Panc1 (cell line): ENCODE results near the gene PREB. TPM values are rescaled to one million over a fixed set of nuclear protein-coding genes. Genes with fewer than 3 reads are reported as not detected.

Experiments used
- ATAC-seq: fragments of 200-7000 bp; cut with Tn5 transposase; 2 replicates; pipeline ENCODE4 v1.9.1; 2020; ENCODE audit warnings: mild to moderate bottlenecking, moderate library complexity
- BruUV-seq: library from RNA; stranded (reverse); fragments of 400-500 nt; replicated peaks from 2 replicates; lab custom pipeline; 2021; lab: Mats Ljungman, UMichigan
- CTCF ChIA-PET: fragments of 300-600 bp; sonication (Branson Sonifier 250); formaldehyde crosslinking; loops from one replicate; lab custom pipeline; 2022; ENCODE audit warnings: antibody characterized with exemption; lab: Charles Lee
- POLR2A ChIA-PET: fragments of 300-600 bp; sonication (Branson Sonifier 250); formaldehyde crosslinking; loops from one replicate; lab custom pipeline; 2022; ENCODE audit warnings: antibody characterized with exemption; lab: Charles Lee
- DNase-seq: peaks from one replicate; pipeline ENCODE4 v3.0.0-alpha.2; 2010; ENCODE audit warnings: low read depth, low spot score
- H3K27ac ChIP-seq: 2 replicates; pipeline ENCODE4 v1.5.1; 2011; ENCODE audit warnings: mild to moderate bottlenecking, low read length, inconsistent platforms
- H3K27me3 ChIP-seq: fragments of 200-500 bp; sonication (Bioruptor generic); 2 replicates; pipeline ENCODE4 v1.6.0; 2014; ENCODE audit warnings: low read length, inconsistent platforms; ENCODE audit not compliant: control insufficient read depth, insufficient read depth
- H3K36me3 ChIP-seq: fragments of 200-500 bp; sonication (Bioruptor generic); 2 replicates; pipeline ENCODE4 v1.5.1; 2014; ENCODE audit warnings: inconsistent platforms, mild to moderate bottlenecking, low read length, moderate library complexity; ENCODE audit not compliant: control insufficient read depth, insufficient read depth
- H3K4me1 ChIP-seq: 2 replicates; pipeline ENCODE4 v1.5.1; 2011; ENCODE audit warnings: inconsistent platforms, mild to moderate bottlenecking, low read length, moderate library complexity; ENCODE audit not compliant: control insufficient read depth, insufficient read depth
- H3K4me3 ChIP-seq, 2 experiments: 2 replicates each; pipeline ENCODE4 v1.5.1; 2011 to 2012; ENCODE audit warnings: low read depth in 2 of 2, low read length in 2 of 2, mild to moderate bottlenecking in 2 of 2, inconsistent platforms in 1 of 2, moderate library complexity in 1 of 2
- H3K9me3 ChIP-seq: fragments of 200-500 bp; sonication (Bioruptor generic); 2 replicates; pipeline ENCODE4 v1.5.1; 2014; ENCODE audit warnings: low read depth, mild to moderate bottlenecking, inconsistent platforms, low read length, moderate library complexity; ENCODE audit not compliant: control insufficient read depth, insufficient read depth
- POLR2AphosphoS5 ChIP-seq: IDR thresholded peaks from 2 replicates; pipeline ENCODE4 v1.6.1; 2012; ENCODE audit warnings: mild to moderate bottlenecking, low read depth, low read length, moderate library complexity
- SIN3A ChIP-seq: IDR thresholded peaks from 2 replicates; pipeline ENCODE4 v1.6.1; 2012; ENCODE audit warnings: low read depth, mild to moderate bottlenecking, low read length, moderate library complexity, borderline replicate concordance; ENCODE audit not compliant: insufficient read depth
- TCF7L2 ChIP-seq: IDR thresholded peaks from 2 replicates; pipeline ENCODE4 v1.6.1; 2011; ENCODE audit warnings: mild to moderate bottlenecking, low read depth, low read length, inconsistent platforms
- in situ Hi-C: cut with HindIII; loops from 2 replicates; pipeline ENCODE4 v1.10.0; 2016; ENCODE audit warnings: low sequenced_read_pairs, low pct_unique_long_range_greater_than_20kb
- intact Hi-C: fragments of 100-400 bp; cut with micrococcal nuclease; formaldehyde crosslinking; loops from one replicate; pipeline ENCODE4 v1.10.0; 2022; ENCODE audit not compliant: unreplicated experiment
- total RNA-seq: library from RNA; stranded (reverse); gene quantifications from one replicate; pipeline ENCODE4 v1.2.1, GENCODE V29; 2021; ENCODE audit not compliant: unreplicated experiment
- TF ChIP-seq, protein P1 (sequence below): fragments of 450-650 bp; IDR thresholded peaks from 2 replicates; pipeline ENCODE4 v1.5.1; 2017; ENCODE audit warnings: mild to moderate bottlenecking
- TF ChIP-seq, protein P2 (sequence below), 2 experiments: IDR thresholded peaks; 2 replicates each; pipeline ENCODE4 v1.6.1; 2011 to 2012; ENCODE audit warnings: low read depth in 2 of 2, control low read depth in 1 of 2, low read length in 1 of 2, mild to moderate bottlenecking in 1 of 2, moderate library complexity in 1 of 2; ENCODE audit not compliant: insufficient read depth in 1 of 2

The PREB gene
- total RNA-seq, 1 experiment from 2014 or later: 60.9 TPM

DNA sequence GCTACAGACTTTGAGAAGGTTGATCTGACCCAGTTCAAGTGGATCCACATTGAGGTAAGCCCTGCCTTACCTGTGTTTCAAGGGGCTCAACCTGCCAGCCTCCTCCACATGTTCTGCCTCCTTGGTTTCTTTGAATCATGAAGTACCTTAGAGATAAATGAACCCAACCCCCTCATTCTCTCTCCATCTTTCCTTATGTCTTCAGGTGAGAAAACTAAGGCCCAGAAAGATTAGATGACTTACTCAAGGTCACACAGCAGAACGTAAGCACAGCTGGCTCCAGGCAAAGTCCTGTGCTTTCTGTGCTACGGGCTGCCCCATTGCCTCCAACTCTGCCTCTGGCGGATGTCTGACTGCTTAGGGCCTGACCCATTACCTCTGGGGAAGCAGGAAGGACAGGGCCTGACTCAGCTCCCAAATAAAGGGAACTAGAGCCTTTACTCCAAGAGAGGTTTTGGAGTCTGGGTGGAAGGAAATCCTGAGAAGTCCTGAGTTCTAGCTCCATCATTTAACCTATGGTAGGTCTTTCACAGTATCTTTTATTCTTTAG lies 37.6 kb downstream of the PREB start:
- H3K36me3 ChIP-seq: no peaks in the 10 kb centered on the region
- DNase-seq (no peak), ATAC-seq (no peak)
- no peak overlapping the region for H3K27ac ChIP-seq
- intact Hi-C loops: loop anchor here (5.0 kb wide), 1 partner anchor 185 kb away; the partner anchor contains the start of gene TRIM54
- BruUV-seq: no TSS peak
- ChIA-PET CTCF (interaction anchor here (0.8 to 1.1 kb wide), 2 partner anchors 74 to 95 kb away, joined by 3 to 4 read pairs; no protein-coding TSS in a partner anchor), POLR2A (interaction anchor here (1.0 kb wide), 1 partner anchor 186 kb away, joined by 3 read pairs; the partner anchor contains the start of gene TRIM54)
- TF ChIP-seq, protein P1, sequence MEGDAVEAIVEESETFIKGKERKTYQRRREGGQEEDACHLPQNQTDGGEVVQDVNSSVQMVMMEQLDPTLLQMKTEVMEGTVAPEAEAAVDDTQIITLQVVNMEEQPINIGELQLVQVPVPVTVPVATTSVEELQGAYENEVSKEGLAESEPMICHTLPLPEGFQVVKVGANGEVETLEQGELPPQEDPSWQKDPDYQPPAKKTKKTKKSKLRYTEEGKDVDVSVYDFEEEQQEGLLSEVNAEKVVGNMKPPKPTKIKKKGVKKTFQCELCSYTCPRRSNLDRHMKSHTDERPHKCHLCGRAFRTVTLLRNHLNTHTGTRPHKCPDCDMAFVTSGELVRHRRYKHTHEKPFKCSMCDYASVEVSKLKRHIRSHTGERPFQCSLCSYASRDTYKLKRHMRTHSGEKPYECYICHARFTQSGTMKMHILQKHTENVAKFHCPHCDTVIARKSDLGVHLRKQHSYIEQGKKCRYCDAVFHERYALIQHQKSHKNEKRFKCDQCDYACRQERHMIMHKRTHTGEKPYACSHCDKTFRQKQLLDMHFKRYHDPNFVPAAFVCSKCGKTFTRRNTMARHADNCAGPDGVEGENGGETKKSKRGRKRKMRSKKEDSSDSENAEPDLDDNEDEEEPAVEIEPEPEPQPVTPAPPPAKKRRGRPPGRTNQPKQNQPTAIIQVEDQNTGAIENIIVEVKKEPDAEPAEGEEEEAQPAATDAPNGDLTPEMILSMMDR: no peak
- in situ Hi-C loops: no loop called here
- no peaks in the 10 kb centered on the region for H3K27me3 ChIP-seq
- H3K4me3 ChIP-seq: no peak overlapping the region
- no peaks in the 10 kb centered on the region for H3K4me1 ChIP-seq
- H3K9me3 ChIP-seq: no peaks in the 10 kb centered on the region

DNA sequence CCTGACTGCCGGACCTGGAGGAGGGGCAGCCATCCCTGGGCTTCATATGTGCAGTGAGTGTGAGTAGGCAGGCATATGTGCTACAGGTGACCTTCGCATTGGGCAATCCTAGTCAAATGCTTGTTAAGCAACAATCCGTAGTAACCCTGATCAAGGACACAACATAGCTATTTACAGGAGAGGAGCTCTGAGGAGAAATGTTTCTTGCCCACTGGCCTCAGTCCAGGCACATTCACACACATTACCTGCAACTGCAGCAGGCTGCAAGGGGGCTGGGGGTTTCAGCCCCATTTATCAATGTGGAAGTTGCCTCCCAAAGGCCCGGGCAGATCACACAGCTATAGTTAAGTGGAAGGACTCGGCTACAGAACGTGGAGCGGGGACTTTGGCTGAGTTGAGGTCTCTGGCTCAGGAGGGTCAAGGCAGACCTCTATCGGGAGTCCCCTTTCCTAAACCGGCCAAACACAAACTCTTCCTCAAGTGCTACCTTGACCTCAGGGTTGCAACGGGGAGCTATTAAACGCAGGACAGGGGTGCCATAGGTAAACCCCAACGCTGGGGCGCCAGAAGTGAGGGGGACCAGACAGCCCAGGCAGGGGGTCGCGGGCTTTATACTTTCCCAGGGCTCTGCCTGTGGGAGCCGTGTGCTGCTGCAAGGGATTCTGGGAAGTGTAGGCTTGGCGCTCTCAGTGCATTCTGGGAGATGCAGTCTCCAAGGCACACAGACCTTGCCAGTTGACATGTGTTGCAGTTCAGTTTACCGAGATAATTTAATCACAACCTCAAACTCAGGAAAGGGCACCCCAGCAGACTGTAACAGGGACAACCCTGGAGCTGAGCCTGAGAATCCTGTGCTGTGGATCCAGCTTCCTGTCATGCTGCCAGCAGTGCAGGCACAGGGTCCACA lies 38.4 kb downstream of the PREB start:
- H3K9me3 ChIP-seq: no peaks in the 10 kb centered on the region
- H3K4me1 ChIP-seq: no peaks in the 10 kb centered on the region
- no peak overlapping the region for H3K27ac ChIP-seq
- DNase-seq (no peak), ATAC-seq (peak; percentile 76)
- H3K36me3 ChIP-seq: no peaks in the 10 kb centered on the region
- no peaks in the 10 kb centered on the region for H3K27me3 ChIP-seq
- BruUV-seq: no TSS peak
- intact Hi-C loops: loop anchor here (5.0 kb wide), 1 partner anchor 186 kb away; the partner anchor contains the start of gene TRIM54
- ChIA-PET CTCF (interaction anchor here (1.1 kb wide), 1 partner anchor 75 kb away, joined by 4 read pairs; no protein-coding TSS in a partner anchor), POLR2A (no interaction called here)
- peak overlapping the region in 1 of 2 experiments; percentile 36; a peak in 2 of 4 replicates for H3K4me3 ChIP-seq
- in situ Hi-C loops: no loop called here
- TF ChIP-seq, protein P1: no peak
- TF ChIP-seq TCF7L2: no peak
- TF ChIP-seq POLR2AphosphoS5: no peak
- TF ChIP-seq, protein P2, sequence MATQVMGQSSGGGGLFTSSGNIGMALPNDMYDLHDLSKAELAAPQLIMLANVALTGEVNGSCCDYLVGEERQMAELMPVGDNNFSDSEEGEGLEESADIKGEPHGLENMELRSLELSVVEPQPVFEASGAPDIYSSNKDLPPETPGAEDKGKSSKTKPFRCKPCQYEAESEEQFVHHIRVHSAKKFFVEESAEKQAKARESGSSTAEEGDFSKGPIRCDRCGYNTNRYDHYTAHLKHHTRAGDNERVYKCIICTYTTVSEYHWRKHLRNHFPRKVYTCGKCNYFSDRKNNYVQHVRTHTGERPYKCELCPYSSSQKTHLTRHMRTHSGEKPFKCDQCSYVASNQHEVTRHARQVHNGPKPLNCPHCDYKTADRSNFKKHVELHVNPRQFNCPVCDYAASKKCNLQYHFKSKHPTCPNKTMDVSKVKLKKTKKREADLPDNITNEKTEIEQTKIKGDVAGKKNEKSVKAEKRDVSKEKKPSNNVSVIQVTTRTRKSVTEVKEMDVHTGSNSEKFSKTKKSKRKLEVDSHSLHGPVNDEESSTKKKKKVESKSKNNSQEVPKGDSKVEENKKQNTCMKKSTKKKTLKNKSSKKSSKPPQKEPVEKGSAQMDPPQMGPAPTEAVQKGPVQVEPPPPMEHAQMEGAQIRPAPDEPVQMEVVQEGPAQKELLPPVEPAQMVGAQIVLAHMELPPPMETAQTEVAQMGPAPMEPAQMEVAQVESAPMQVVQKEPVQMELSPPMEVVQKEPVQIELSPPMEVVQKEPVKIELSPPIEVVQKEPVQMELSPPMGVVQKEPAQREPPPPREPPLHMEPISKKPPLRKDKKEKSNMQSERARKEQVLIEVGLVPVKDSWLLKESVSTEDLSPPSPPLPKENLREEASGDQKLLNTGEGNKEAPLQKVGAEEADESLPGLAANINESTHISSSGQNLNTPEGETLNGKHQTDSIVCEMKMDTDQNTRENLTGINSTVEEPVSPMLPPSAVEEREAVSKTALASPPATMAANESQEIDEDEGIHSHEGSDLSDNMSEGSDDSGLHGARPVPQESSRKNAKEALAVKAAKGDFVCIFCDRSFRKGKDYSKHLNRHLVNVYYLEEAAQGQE (IDR thresholded peaks at IDR 0.05; ENCODE audit: insufficient read depth in 1 of 2, low read depth in 2 of 2, low read length in 1 of 2): no peak
- TF ChIP-seq SIN3A: no peak
